Keratinocyte (primary cell): ENCODE measurements around the gene CLEC16A.

Source experiments
- EZH2 ChIP-seq: IDR thresholded peaks from one replicate; pipeline ENCODE4 v1.6.1; 2012; ENCODE audit warnings: inconsistent platforms, mild to moderate bottlenecking, low read length, moderate library complexity
- TF ChIP-seq, protein P1 (sequence below), 3 experiments: IDR thresholded peaks in 1 of 3; conservative IDR thresholded peaks in 1 of 3; optimal IDR thresholded peaks in 1 of 3; 2 replicates in 2 of 3; 3 replicates in 1 of 3; pipeline versions ENCODE3 to v1.5.1; 2011; ENCODE audit warnings: low read length in 3 of 3, mild to moderate bottlenecking in 3 of 3, moderate library complexity in 2 of 3, control low read depth in 1 of 3, inconsistent platforms in 1 of 3; ENCODE audit not compliant: insufficient read depth in 2 of 3; ENCODE audit errors: extremely low read depth in 1 of 3

- TF ChIP-seq, protein P1, sequence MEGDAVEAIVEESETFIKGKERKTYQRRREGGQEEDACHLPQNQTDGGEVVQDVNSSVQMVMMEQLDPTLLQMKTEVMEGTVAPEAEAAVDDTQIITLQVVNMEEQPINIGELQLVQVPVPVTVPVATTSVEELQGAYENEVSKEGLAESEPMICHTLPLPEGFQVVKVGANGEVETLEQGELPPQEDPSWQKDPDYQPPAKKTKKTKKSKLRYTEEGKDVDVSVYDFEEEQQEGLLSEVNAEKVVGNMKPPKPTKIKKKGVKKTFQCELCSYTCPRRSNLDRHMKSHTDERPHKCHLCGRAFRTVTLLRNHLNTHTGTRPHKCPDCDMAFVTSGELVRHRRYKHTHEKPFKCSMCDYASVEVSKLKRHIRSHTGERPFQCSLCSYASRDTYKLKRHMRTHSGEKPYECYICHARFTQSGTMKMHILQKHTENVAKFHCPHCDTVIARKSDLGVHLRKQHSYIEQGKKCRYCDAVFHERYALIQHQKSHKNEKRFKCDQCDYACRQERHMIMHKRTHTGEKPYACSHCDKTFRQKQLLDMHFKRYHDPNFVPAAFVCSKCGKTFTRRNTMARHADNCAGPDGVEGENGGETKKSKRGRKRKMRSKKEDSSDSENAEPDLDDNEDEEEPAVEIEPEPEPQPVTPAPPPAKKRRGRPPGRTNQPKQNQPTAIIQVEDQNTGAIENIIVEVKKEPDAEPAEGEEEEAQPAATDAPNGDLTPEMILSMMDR (optimal IDR thresholded peaks at IDR 0.05 in 1 of 3, IDR thresholded peaks at IDR 0.05 in 1 of 3, conservative IDR thresholded peaks at IDR 0.05 in 1 of 3; ENCODE audit: extremely low read depth in 1 of 3, insufficient read depth in 2 of 3, low read length in 3 of 3): no peak
- TF ChIP-seq EZH2: no peak
These were observed 271.7 kb downstream of the CLEC16A start for GRCh38 chr16:11215935-11216556.
